ENCODE data around the gene GLP1R. TPM values are rescaled to one million over a fixed set of nuclear protein-coding genes. Genes with fewer than 3 reads are reported as not detected.

The GLP1R gene
- total RNA-seq, 1 experiment from 2014 or later, result 0.85 TPM

GRCh38 chr6:39102071-39102820, 53.7 kb downstream of the GLP1R start:
- no peak overlapping the region for H3K4me3 Mint-ChIP-seq
- Histone ChIP-seq H3K27me3 (ENCODE audit: insufficient read depth, low read length) (no peaks in the 10 kb centered on the region), H2BK120ac (ENCODE audit: low read depth, low read length, poor library complexity, severe bottlenecking) (no peak overlapping the region), H2AK5ac (ENCODE audit: insufficient read length, low read length) (no peak overlapping the region), H2BK5ac (ENCODE audit: insufficient read length, low read length) (no peak overlapping the region), H3K56ac (ENCODE audit: insufficient read length, low read depth, low read length) (no peak overlapping the region), H3K18ac (ENCODE audit: insufficient read length, low read depth, low read length) (no peak overlapping the region), H3K4me2 (ENCODE audit: insufficient read depth, insufficient read length, low read length) (no peak overlapping the region), H4K5ac (ENCODE audit: insufficient read length, low read depth, low read length) (no peak overlapping the region), H2BK15ac (ENCODE audit: low read depth, low read length) (no peak overlapping the region), H4K8ac (replicated peaks; ENCODE audit: insufficient read length, low read depth, low read length) (no peak overlapping the region), H2BK12ac (ENCODE audit: insufficient read length, low read depth, low read length) (no peak overlapping the region), H3K79me1 (ENCODE audit: insufficient read depth, low read depth, low read length, poor library complexity, severe bottlenecking) (no peaks in the 10 kb centered on the region), H2BK20ac (ENCODE audit: low read depth, low read length, poor library complexity, severe bottlenecking) (no peak overlapping the region), H3K23me2 (ENCODE audit: insufficient read length, low read depth, low read length, poor library complexity, severe bottlenecking) (no peaks in the 10 kb centered on the region), H3K14ac (ENCODE audit: insufficient read depth, low read length) (no peak overlapping the region), H3K9me3 (ENCODE audit: control insufficient read depth, low read depth, low read length) (no peaks in the 10 kb centered on the region), H3K9ac (ENCODE audit: extremely low read depth, insufficient read length, low read length) (no peak overlapping the region), H4K91ac (ENCODE audit: insufficient read length, low read depth, low read length) (no peak overlapping the region), H3K27ac (ENCODE audit: insufficient read length, low read depth, low read length) (no peak overlapping the region), H3K4ac (ENCODE audit: low read depth, low read length) (no peak overlapping the region), H2AFZ (ENCODE audit: low read length) (no peak overlapping the region), H3K4me1 (ENCODE audit: insufficient read depth, low read length) (no peaks in the 10 kb centered on the region), H3T11ph (ENCODE audit: low read length) (no peak overlapping the region), H3K79me2 (ENCODE audit: insufficient read depth, low read length) (no peaks in the 10 kb centered on the region), H4K20me1 (ENCODE audit: control insufficient read depth, insufficient read depth, insufficient read length) (no peaks in the 10 kb centered on the region), H3K23ac (ENCODE audit: insufficient read length, low read depth, low read length) (no peak overlapping the region)
- peak; percentile 81 for TF ChIP-seq CTCF (conservative IDR thresholded peaks at IDR 0.05)
- no peaks in the 10 kb centered on the region for H3K9me3 Mint-ChIP-seq
- H3K36me3 Mint-ChIP-seq (ENCODE audit: insufficient read depth in 1 of 3, low read depth in 3 of 3), result peaks cover 0 to 8% (median 6%) of the 10 kb centered on the region in 3 experiments; a peak in 3 of 7 replicates
- no peak overlapping the region for H3K27ac Mint-ChIP-seq
- H3K4me1 Mint-ChIP-seq, result peaks cover 9 to 10% of the 10 kb centered on the region in 2 experiments
- no CpG with 5 or more reads among the region's 12 CpGs for WGBS (ENCODE audit: extremely low coverage, insufficient read length, low lambda C conversion rate)
- H3K27me3 Mint-ChIP-seq (ENCODE audit: low read depth), result peaks cover 1% of the 10 kb centered on the region
- DNase-seq, result peak; percentile 79
